ENCODE measurements around the gene GADD45A.
A peak's percentile ranks its signal among the peaks of the same experiment; 100 is the strongest.
"Not testable (repeated sequence)": the region's sequence is repeated elsewhere in the genome, so short reads cannot be mapped to it uniquely, and the experiment has no call there.

GADD45A gene

GRCh38 chr1:67685067-67685557, at the start of gene GADD45A:
GADD45A (plus strand) TSS chr1:67685201; CDS start chr1:67685495, 294 bp downstream.
- DNase-seq, result peak; percentile 60 to 100 (median 97)

- no peak for DNase-seq
These were observed 48.9 kb upstream of the GADD45A start for GRCh38 chr1:67636146-67636545.

- no peak for DNase-seq
These were observed 45.6 kb upstream of the GADD45A start for GRCh38 chr1:67639361-67639760.

GRCh38 chr1:67642629-67643028, 42.4 kb upstream of the GADD45A start:
- peak in 1 of 58 donors; percentile 10 for DNase-seq

- no peak for DNase-seq
These were observed 40.4 kb upstream of the GADD45A start for GRCh38 chr1:67644566-67644965.

- no peak for DNase-seq
These were observed 39.4 kb upstream of the GADD45A start for GRCh38 chr1:67645495-67646144.

GRCh38 chr1:67646145-67647035, 38.6 kb upstream of the GADD45A start:
- no peak for DNase-seq

- DNase-seq, result no peak
These were observed 37.8 kb upstream of the GADD45A start for GRCh38 chr1:67647036-67647798.

- DNase-seq, result no peak
These were observed 37.1 kb upstream of the GADD45A start for GRCh38 chr1:67647814-67648358.

GRCh38 chr1:67648582-67649326, 36.2 kb upstream of the GADD45A start:
- DNase-seq, result no peak

GRCh38 chr1:67650061-67650460, 34.9 kb upstream of the GADD45A start:
- no peak for DNase-seq

GRCh38 chr1:67651031-67651430, 34.0 kb upstream of the GADD45A start:
- no peak for DNase-seq

- no peak for DNase-seq
These were observed 32.2 kb upstream of the GADD45A start for GRCh38 chr1:67652800-67653199.

- no peak for DNase-seq
These were observed 31.7 kb upstream of the GADD45A start for GRCh38 chr1:67653304-67653703.

- DNase-seq, result no peak
These were observed 29.4 kb upstream of the GADD45A start for GRCh38 chr1:67655581-67655980.

- not testable (repeated sequence) for DNase-seq
These were observed 27.8 kb upstream of the GADD45A start for GRCh38 chr1:67657152-67657551.

- DNase-seq, result no peak
These were observed 25.8 kb upstream of the GADD45A start for GRCh38 chr1:67659229-67659628.

- no peak for DNase-seq
These were observed 22.1 kb upstream of the GADD45A start for GRCh38 chr1:67662884-67663283.

GRCh38 chr1:67664048-67664447, 21.0 kb upstream of the GADD45A start:
- DNase-seq, result no peak

- not testable (repeated sequence) for DNase-seq
These were observed 19.7 kb upstream of the GADD45A start for GRCh38 chr1:67665307-67665706.

- DNase-seq, result no peak
These were observed 18.4 kb upstream of the GADD45A start for GRCh38 chr1:67666636-67667035.

Data from anterior cingulate cortex (tissue), 58 donors.